ENCODE results near the gene SPRTN.

GRCh38 chr1:231327617-231328016 is 10.5 kb upstream of the SPRTN start:
- TF ChIP-seq CTCF (IDR thresholded peaks at IDR 0.05; ENCODE audit: extremely low read depth in 1 of 2, insufficient read depth in 1 of 2, low read depth in 1 of 2, low read length in 2 of 2) (no peak), POLR2AphosphoS5 (IDR thresholded peaks at IDR 0.05; ENCODE audit: insufficient read depth, low read depth, low read length) (no peak), EZH2 (IDR thresholded peaks at IDR 0.05; ENCODE audit: borderline replicate concordance, low read depth, low read length, severe bottlenecking) (no peak), POLR2A (IDR thresholded peaks at IDR 0.05; ENCODE audit: low read depth, low read length) (no peak)
